SK-N-MC (cell line): Measurements from ENCODE around the gene FAM193B.

Experiments
- EZH2 ChIP-seq: fragments of 200-600 bp; sonication (generic); IDR thresholded peaks from one replicate; pipeline ENCODE4 v1.6.1; 2017; ENCODE audit warnings: antibody characterized with exemption
- POLR2AphosphoS5 ChIP-seq: IDR thresholded peaks from 2 replicates; pipeline ENCODE4 v1.6.1; 2012; ENCODE audit warnings: mild to moderate bottlenecking, low read depth, low read length, borderline replicate concordance

- no peak for TF ChIP-seq POLR2AphosphoS5
- TF ChIP-seq EZH2: no peak
Observed at GRCh38 chr5:177598477-177598876, 44.1 kb upstream of the FAM193B start.
